Choroid plexus epithelial cell (primary cell): ENCODE results near the gene RSPRY1.

Experiments
- DNase-seq: peaks from one replicate; pipeline ENCODE4 v3.0.0-alpha.2; 2010; ENCODE audit warnings: low read depth
- H3K4me3 ChIP-seq: 2 replicates; pipeline ENCODE4 v1.5.1; 2011; ENCODE audit warnings: low read depth, mild to moderate bottlenecking, control low read depth, low read length, moderate library complexity
- TF ChIP-seq, protein P1 (sequence below): conservative IDR thresholded peaks from 2 replicates; pipeline ENCODE4 v1.5.1; 2011; ENCODE audit warnings: low read depth, mild to moderate bottlenecking, control low read depth, inconsistent platforms, low read length, moderate library complexity

Gene RSPRY1

DNA sequence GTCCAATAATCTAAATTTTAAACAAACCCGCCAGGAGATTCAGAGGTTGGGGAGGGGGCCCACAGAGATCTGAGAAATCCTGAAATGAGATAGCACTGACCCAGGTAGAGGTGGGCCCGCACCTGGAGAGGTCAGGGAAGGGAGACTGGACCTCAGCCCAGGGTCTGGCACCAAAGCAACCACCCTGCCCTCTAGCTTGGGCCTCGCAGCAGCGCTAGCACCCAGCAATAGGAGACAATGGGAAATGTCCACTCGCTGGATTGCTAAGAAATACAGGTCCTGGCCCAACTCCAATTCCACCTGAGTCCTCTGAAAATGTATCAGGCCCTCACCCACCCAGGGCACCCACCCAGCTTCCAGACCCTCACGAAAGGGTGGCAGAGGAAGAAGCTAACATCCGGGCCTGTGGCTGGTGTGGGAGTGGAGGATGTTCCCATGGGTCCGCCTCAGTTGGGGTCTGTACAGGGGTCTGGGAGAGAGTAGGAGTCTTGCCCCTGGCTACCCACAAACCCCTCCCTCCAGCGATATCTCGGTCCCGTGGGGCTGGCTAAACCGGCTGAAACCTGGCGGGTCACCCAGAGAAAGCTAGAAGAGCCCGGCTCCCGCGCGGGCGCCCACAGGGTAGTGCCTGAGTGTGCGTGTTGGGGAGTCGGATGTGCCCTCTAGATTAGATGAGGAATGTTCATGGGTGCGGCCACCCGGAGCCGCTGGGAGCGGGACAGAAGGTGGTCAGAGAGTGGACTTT, 97.3 kb downstream of the RSPRY1 start:
- no peak overlapping the region for H3K4me3 ChIP-seq
- no peak for DNase-seq

DNA sequence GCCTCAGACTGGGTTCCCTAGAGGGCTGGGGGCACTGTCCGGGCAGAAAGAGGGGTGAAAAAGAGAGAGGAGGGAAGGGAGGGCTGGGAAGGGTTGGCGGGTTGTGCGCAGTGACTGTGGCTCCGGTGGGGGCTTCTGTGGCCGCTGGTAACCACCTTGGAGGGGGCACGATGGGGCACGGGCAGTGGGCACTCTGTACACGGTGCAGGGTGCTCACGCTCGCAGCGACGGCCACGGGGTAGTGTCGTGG, 97.8 kb downstream of the RSPRY1 start:
- no peak for DNase-seq
- no peak overlapping the region for H3K4me3 ChIP-seq
- TF ChIP-seq, protein P1, sequence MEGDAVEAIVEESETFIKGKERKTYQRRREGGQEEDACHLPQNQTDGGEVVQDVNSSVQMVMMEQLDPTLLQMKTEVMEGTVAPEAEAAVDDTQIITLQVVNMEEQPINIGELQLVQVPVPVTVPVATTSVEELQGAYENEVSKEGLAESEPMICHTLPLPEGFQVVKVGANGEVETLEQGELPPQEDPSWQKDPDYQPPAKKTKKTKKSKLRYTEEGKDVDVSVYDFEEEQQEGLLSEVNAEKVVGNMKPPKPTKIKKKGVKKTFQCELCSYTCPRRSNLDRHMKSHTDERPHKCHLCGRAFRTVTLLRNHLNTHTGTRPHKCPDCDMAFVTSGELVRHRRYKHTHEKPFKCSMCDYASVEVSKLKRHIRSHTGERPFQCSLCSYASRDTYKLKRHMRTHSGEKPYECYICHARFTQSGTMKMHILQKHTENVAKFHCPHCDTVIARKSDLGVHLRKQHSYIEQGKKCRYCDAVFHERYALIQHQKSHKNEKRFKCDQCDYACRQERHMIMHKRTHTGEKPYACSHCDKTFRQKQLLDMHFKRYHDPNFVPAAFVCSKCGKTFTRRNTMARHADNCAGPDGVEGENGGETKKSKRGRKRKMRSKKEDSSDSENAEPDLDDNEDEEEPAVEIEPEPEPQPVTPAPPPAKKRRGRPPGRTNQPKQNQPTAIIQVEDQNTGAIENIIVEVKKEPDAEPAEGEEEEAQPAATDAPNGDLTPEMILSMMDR, result no peak

More for the DNA sequence above, 97.3 kb downstream of the RSPRY1 start:
- TF ChIP-seq, protein P1, result no peak

DNA sequence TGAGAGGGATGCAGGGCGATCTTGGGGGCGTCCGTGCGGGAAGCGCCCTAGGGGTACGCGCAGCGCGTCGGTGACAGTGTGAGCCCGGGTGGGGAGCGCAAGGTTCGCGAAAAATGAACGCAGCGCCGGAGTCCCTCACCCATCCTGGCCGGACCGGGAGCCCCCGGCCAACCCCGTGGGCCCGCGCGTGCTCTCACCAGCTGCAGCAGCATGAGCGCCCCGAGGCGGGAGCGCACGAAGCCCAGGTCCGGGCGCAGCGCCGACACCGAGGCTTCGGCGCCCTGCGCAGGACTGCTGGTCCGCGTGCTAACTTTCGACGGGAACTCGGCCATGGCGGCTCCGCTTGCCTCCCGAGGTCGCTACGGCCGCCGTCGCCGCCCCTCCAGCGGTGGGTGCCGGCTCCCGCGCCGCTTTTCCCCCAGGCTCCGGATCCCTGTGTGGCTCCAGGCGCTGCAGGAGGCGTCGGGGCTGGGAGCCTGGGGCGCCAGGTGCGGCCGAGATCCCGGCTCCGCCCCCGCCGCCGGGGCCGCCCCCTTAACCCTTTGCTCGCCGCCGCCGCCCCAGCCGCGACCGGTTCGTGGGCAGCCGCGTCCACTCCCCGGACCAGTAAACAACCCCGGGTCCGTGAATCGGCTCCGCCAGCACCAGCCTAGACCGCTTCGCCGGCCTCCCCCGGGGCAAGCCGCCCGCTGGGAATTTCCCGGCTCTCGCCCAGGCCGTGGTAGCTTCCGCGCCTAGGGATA, 98.3 kb downstream of the RSPRY1 start, which contains the start of gene PLLP:
TSS of gene PLLP (minus strand) at position 464 of the 743 bp plus-strand sequence. CDS start at position 332, 132 bp downstream.
- TF ChIP-seq, protein P1, result no peak
- peak; percentile 28 for DNase-seq
- peak within 1 kb of the TSS; percentile 51 for H3K4me3 ChIP-seq

DNA sequence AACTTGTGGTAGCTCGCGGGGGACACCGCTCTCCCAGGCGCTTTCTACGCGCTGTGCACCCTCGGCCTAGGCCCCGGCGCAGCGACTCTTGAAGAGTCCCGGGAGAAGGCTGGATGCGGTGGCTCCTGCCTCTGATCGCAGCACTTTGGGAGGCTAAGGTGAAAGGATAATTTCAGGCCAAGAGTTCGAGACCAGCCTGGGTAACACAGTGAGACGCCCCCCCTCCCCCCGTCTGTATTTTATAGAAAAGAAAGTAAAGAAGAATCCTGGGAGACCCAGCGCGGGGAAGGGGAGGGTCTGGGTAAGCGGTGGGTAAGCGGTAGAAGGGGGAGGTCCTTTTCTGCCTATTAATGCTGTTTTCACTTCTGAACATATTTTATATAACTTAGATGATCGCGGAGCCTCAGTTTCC, 98.8 kb downstream of the RSPRY1 start:
- TF ChIP-seq, protein P1, result no peak
- H3K4me3 ChIP-seq, result peak overlapping the region; percentile 51
- DNase-seq, result no peak

DNA sequence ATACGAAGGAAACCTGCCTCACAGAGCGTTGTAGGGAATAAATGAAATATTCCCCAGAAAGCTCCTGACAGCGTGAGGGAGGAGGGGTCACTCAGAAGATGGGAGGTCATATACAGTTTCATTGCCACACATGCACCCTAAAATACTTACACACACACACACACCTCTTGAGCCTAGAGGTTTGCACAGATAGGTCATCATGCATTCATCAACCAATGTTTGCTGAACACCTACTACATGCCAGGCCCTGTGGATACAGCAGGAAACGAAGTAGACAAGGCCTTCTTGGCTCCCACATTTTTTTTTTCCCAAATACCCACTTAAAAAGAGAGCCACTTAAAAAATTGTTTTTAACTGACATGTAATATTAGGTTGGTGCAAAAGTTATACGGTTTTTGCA, 99.2 kb downstream of the RSPRY1 start:
- TF ChIP-seq, protein P1, result no peak
- H3K4me3 ChIP-seq, result no peak overlapping the region
- no peak for DNase-seq

DNA sequence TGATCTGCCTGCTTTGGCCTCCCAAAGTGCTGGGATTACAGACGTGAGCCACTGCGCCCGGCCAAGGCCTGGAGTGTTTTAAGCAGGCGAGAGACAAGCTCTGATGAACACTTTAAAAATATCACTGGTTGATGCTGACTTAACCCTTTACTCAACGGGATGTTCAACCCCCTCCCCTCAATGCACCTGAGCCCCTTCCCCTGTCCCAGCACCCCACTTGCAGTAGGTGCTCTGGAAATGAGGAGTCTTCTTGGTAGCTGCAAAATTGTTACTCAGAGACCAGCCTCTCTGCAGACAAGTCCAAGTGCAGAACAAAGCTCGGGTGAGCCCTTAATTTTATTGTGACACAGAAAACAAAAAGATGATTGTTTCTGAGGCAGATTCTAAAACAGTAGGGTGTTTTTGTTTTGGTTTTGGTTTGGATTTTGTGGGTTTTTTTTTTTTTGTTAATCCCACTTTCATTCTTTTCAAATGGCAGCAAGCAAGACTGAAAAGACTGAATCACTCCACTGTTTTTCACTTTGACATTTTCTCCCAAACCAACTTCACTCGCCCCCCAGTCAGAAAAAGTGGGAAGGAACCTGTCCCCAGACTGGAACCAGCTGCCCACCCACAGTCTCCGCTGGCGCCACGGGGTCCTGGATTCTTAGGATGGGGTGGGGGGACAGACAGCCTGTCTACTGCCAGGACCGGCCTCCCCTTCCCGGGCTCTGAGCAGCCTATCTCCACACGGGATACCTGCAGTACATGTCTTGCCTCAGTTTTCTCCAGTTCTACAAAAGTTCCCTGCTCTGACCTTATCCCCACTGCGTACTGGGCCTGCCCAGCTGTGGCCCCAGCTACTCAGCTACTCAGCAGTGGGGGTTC, 103.5 kb downstream of the RSPRY1 start:
- TF ChIP-seq, protein P1, result no peak
- no peak overlapping the region for H3K4me3 ChIP-seq
- DNase-seq, result no peak
